HS-5 (cell line): Measurements from ENCODE around the gene TCF3.
"Not testable (repeated sequence)": the region's sequence is repeated elsewhere in the genome, so short reads cannot be mapped to it uniquely, and the experiment has no call there.

Experiments used
- DNase-seq: peaks from one replicate; pipeline ENCODE4 v3.0.0-alpha.2; 2012; ENCODE audit warnings: low read depth

Gene TCF3

GRCh38 chr19:1672769-1673644 lies 20.6 kb upstream of the TCF3 start:
- no peak for DNase-seq

GRCh38 chr19:1672038-1672768 lies 19.8 kb upstream of the TCF3 start:
- no peak for DNase-seq

- DNase-seq: no peak
Measured at GRCh38 chr19:1671716-1672037, 19.3 kb upstream of the TCF3 start.

- DNase-seq: not testable (repeated sequence)
Measured at GRCh38 chr19:1670747-1671146, 18.3 kb upstream of the TCF3 start.

- no peak for DNase-seq
Measured at GRCh38 chr19:1668486-1669270, 16.3 kb upstream of the TCF3 start.

- no peak for DNase-seq
Measured at GRCh38 chr19:1668048-1668485, 15.7 kb upstream of the TCF3 start.

GRCh38 chr19:1665565-1666047 lies 13.2 kb upstream of the TCF3 start:
- DNase-seq: no peak

- DNase-seq: no peak
Measured at GRCh38 chr19:1663852-1664251, 11.4 kb upstream of the TCF3 start.

GRCh38 chr19:1663227-1663626 lies 10.8 kb upstream of the TCF3 start:
- not testable (repeated sequence) for DNase-seq

GRCh38 chr19:1661995-1662394 lies 9.6 kb upstream of the TCF3 start:
- DNase-seq: no peak

- no peak for DNase-seq
Measured at GRCh38 chr19:1659084-1659427, 6.6 kb upstream of the TCF3 start.

GRCh38 chr19:1658150-1659083 lies 6.0 kb upstream of the TCF3 start:
- DNase-seq: no peak

- no peak for DNase-seq
Measured at GRCh38 chr19:1657746-1658145, 5.3 kb upstream of the TCF3 start.

GRCh38 chr19:1656988-1657536 lies 4.6 kb upstream of the TCF3 start:
- no peak for DNase-seq

- no peak for DNase-seq
Measured at GRCh38 chr19:1655987-1656608, 3.7 kb upstream of the TCF3 start.

- DNase-seq: no peak
Measured at GRCh38 chr19:1655131-1655981, 2.9 kb upstream of the TCF3 start.

- DNase-seq: no peak
Measured at GRCh38 chr19:1654178-1654792, 1.9 kb upstream of the TCF3 start.

- no peak for DNase-seq
Measured at GRCh38 chr19:1653300-1653628, 849 bp upstream of the TCF3 start.

- no peak for DNase-seq
Measured at GRCh38 chr19:1651568-1652291, 685 bp downstream of the TCF3 start.
